ENCODE results near the gene GLTP. TPM values are rescaled to one million over a fixed set of nuclear protein-coding genes. Genes with fewer than 3 reads are reported as not detected.

Gene GLTP
- total and polyA plus RNA-seq, 12 donors = 18.0 to 28.0 (median 21.9) TPM

- Histone ChIP-seq H3K36me3 (no peaks in the 10 kb centered on the region), H3K27me3 (peaks cover 0 to 28% (median 0%) of the 10 kb centered on the region in 7 donors), H3K9me3 (no peaks in the 10 kb centered on the region), H3K4me1 (no peaks in the 10 kb centered on the region), H3K27ac (no peak overlapping the region), H3K4me3 (no peak overlapping the region)
- 87 to 89% methylated on average over 9 of the region's 9 CpGs for WGBS, 2 donors
- DNase-seq (no peak), ATAC-seq (no peak)
- TF ChIP-seq, protein P1, sequence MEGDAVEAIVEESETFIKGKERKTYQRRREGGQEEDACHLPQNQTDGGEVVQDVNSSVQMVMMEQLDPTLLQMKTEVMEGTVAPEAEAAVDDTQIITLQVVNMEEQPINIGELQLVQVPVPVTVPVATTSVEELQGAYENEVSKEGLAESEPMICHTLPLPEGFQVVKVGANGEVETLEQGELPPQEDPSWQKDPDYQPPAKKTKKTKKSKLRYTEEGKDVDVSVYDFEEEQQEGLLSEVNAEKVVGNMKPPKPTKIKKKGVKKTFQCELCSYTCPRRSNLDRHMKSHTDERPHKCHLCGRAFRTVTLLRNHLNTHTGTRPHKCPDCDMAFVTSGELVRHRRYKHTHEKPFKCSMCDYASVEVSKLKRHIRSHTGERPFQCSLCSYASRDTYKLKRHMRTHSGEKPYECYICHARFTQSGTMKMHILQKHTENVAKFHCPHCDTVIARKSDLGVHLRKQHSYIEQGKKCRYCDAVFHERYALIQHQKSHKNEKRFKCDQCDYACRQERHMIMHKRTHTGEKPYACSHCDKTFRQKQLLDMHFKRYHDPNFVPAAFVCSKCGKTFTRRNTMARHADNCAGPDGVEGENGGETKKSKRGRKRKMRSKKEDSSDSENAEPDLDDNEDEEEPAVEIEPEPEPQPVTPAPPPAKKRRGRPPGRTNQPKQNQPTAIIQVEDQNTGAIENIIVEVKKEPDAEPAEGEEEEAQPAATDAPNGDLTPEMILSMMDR (IDR thresholded peaks at IDR 0.05) = no peak
- intact Hi-C loops (cut with DNase I) = no loop called here
Measured at GRCh38 chr12:109818253-109818652, 62.1 kb downstream of the GLTP start.

DNA sequence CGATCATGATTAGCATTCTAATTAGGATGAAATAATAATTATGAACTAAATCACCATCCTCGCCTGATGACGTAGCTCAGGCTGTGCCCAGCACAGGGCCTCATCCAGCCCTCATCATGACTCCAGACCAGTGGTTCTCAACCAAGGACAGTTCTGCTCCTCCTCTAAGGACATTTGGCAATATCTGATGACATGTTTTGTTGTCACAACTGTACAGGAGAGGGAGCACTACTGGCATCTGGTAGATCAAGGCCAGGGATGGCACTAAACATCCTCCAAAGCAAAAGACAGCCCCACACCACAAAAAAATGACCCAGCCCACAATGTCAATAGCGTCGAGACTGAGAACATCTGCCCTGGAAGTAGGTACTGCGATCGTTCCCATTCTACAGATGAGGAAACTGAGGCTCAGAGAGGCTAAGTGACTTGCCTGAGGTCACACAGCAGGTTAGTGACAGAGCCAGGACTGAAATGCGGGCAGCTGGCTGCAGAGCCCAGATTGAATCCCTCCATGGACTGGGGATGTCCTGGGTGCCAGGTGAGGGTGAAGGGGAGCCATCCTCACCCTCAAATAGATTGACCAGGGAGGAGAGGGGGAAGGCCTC lies 62.6 kb downstream of the GLTP start:
- Histone ChIP-seq H3K9me3 (no peaks in the 10 kb centered on the region), H3K4me1 (no peaks in the 10 kb centered on the region), H3K4me3 (no peak overlapping the region), H3K36me3 (no peaks in the 10 kb centered on the region), H3K27me3 (peaks cover 0 to 28% (median 0%) of the 10 kb centered on the region in 7 donors), H3K27ac (no peak overlapping the region)
- DNase-seq (no peak), ATAC-seq (no peak)
- intact Hi-C loops (cut with DNase I) = no loop called here
- WGBS, 2 donors = 94 to 95% methylated on average over 8 of the region's 8 CpGs
- TF ChIP-seq, protein P1 (IDR thresholded peaks at IDR 0.05) = no peak

GRCh38 chr12:109816870-109817269 lies 63.5 kb downstream of the GLTP start:
- Histone ChIP-seq H3K4me3 (no peak overlapping the region), H3K4me1 (no peaks in the 10 kb centered on the region), H3K9me3 (no peaks in the 10 kb centered on the region), H3K27me3 (peaks cover 0 to 28% (median 0%) of the 10 kb centered on the region in 7 donors), H3K27ac (no peak overlapping the region), H3K36me3 (no peaks in the 10 kb centered on the region)
- TF ChIP-seq, protein P1 (IDR thresholded peaks at IDR 0.05) = no peak
- DNase-seq (no peak), ATAC-seq (no peak)
- intact Hi-C loops (cut with DNase I) = no loop called here
- 87 to 88% methylated on average over 7 of the region's 7 CpGs for WGBS, 2 donors

- Histone ChIP-seq H3K27ac (no peak overlapping the region), H3K36me3 (no peaks in the 10 kb centered on the region), H3K4me1 (no peaks in the 10 kb centered on the region), H3K9me3 (no peaks in the 10 kb centered on the region), H3K4me3 (no peak overlapping the region), H3K27me3 (peaks cover 0 to 26% (median 0%) of the 10 kb centered on the region in 7 donors)
- TF ChIP-seq, protein P1 (IDR thresholded peaks at IDR 0.05) = no peak
- ATAC-seq (no peak), DNase-seq (no peak)
- WGBS, 2 donors = 79 to 85% methylated on average over 10 of the region's 10 CpGs
- intact Hi-C loops (cut with DNase I) = no loop called here
Measured at GRCh38 chr12:109815757-109816617, 64.4 kb downstream of the GLTP start.

All from heart right ventricle (tissue), 16 donors.